ENCODE results near the gene C7.

The C7 gene

GRCh38 chr5:40928886-40929448 lies 19.7 kb downstream of the C7 start:
- no peak for DNase-seq

DNA sequence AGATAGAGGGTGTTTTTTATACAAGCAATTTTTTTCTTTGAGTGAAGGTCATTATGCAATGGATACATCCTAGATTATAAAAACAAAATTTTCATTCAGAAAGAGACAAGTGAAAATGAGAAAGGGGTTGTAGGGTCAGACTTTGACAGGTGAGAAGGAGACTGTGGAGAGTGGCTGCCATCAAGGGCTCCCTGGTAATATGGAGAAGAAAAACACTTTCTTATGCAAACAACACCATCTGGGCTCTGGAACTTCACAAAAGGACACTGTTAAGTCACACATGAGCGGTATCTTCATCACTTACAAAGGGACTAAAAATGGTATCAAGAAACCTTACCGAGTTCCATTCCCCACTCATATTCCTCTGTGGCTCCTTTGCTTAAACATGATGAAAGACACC lies 23.5 kb downstream of the C7 start:
- no peak for DNase-seq

DNA sequence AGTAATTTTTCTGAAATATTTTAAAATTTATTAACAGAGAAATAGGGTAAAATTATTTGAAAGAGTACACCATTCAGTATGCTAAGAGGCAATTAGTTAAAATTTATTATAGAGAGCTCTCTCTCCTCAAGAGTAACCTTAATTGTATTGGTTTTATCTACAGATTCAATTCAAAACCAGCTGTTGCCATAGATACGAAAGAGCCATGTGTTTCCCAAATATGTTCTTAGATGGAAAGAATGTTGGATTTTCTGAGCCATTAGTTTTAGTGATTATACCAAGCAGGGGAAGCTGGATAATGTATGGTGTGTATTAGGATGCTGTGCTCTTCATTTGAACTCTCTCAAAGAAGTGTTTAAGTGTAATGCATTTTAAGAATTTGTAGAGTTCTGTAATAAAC lies 27.8 kb downstream of the C7 start:
- no peak for DNase-seq

DNA sequence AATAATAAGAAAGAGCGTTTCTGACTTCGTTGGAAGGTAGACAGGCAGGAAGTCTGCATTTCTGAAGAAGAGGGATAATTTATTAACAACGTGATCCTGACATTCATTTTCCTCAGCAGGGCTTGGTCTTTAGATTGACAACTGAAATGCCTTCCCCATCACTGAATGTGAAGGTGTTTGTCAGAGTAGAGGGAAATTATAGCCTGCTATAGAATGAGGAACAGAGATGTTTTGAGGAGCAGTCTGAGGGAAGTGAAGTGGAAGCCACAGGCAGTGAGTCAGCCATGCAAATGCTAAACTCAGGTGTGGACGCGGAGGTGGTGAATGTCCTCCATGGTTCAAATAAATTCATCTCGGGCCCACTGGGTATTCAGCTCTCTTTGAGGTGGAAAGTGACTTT lies 30.5 kb downstream of the C7 start:
- no peak for DNase-seq

- DNase-seq: no peak
These were observed 35.8 kb downstream of the C7 start for GRCh38 chr5:40945111-40945510.

GRCh38 chr5:40955313-40955712 lies 46.0 kb downstream of the C7 start:
- DNase-seq: no peak

DNA sequence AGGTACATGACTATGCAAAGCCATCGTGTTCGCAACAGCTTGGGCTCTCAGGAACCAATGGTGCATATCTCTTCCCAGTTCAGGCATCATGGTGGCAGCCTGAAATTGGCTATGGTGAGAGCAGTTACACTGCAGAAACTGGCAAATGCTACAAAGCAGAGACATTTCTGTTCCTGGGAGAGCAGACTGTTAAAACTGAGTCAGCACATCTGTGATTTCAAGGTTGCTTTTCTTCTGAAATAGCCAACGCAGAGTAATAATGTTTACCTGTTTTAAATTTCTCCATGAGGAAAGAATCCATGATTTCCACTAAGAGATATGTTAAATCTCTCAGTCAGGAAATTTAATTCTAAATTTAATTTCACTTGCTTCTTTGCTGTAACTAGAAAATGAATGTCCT lies 47.8 kb downstream of the C7 start:
- no peak for DNase-seq

- DNase-seq: no peak
These were observed 49.5 kb downstream of the C7 start for GRCh38 chr5:40958811-40959210.

- peak; percentile 38 for DNase-seq
These were observed 50.7 kb downstream of the C7 start for GRCh38 chr5:40960037-40960436.

DNA sequence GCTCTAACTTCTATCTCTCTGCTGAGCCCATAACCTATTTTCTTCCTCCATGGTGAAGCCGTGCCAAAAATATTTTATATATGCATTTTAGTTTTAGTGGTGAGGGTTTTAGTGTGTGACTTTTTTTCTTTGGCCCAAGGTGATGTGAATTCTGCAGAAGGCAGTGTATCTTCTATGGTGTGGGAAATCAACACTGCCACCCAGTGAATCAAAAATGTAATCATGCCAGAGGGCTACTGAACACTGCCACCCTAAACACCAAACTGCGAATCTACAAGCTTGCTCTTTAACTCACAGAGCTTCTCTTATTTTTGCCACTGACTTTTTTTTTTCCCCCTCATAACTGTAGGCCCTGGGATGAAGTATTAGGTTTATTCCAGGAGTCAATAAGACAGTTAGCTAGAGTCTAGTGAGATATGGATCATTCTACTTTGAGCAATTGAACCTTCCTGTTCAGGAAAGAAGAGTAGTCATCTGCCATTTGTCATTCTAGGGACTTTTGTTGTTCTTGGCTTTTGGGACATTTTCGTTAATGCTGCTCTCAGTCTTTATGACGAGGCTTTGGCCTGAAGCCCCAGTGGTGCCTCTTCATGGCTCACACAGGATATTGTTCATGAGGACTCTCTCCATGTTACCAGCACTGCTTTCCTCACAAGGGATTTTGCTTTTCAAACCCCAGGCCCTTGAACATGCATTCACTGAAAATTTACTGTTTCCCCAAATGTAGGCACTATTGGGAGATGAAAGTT lies 53.1 kb downstream of the C7 start:
- DNase-seq: no peak

DNA sequence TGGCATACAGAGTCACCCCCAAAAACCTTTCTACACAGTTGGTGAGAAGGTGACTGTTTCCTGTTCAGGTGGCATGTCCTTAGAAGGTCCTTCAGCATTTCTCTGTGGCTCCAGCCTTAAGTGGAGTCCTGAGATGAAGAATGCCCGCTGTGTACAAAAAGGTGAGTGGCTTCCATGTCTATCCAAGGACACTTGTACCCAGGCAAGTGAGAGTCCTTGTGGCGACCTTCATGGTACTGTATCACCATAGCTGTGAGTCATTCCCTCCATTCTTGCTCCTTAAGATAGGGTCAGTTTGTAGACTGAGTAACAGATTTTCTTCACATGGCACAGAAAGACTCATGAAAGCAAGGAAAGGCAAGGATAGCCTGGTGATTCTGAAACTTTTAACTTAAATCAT lies 63.1 kb downstream of the C7 start:
- no peak for DNase-seq

DNA sequence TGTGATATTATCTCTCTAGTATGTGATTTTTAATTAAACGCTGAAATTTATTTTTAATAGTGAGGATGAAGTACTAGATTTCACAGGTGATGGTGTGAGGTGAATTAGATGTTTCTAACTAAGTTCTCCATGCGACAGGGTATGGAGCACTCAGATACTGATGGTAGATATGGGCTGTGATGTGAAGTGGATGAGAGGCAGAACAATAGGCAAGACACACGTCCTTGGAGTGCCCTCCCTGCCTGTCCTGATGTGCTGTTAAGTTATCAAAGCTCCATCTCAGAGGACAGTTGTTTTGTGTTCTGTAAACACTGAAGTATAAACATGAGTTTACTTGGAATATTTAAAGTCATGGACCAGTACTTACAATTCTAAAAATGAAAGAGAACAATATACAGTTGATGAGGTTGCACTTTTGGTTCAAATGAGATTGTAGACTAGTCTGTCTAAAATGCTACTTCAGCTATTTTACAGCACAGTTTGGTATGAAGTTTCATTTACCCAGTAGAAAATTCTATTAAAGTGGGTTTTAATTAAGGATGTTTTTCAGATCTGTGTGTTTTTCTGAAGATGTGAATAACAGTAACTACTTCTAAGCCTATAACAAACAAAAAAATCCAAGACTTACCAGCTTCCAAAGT lies 64.2 kb downstream of the C7 start:
- DNase-seq: no peak

- DNase-seq: no peak
These were observed 66.7 kb downstream of the C7 start for GRCh38 chr5:40976041-40976440.

DNA sequence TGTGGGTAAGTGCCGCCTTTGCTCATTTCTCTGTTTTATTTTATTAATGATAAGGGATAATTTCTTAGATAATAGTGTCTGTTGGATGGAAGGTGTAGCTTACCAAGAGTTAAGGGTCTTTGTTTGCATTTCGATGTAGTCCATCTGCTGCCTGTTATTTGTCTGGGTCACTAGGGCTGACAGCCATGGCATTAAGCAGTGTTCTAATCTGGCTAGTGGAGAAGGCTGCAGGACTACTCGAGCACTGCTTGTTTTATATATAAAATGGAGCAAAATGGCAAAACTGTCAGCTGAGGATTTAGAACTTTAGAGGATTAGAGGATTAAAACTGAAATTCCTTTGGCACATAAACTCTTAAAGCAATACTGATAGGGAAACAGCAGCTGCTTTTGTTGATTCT lies 67.5 kb downstream of the C7 start:
- no peak for DNase-seq

GRCh38 chr5:40981420-40981819 lies 72.1 kb downstream of the C7 start:
- DNase-seq: no peak

- peak; percentile 39 for DNase-seq
These were observed 74.5 kb downstream of the C7 start for GRCh38 chr5:40983781-40984180.

DNA sequence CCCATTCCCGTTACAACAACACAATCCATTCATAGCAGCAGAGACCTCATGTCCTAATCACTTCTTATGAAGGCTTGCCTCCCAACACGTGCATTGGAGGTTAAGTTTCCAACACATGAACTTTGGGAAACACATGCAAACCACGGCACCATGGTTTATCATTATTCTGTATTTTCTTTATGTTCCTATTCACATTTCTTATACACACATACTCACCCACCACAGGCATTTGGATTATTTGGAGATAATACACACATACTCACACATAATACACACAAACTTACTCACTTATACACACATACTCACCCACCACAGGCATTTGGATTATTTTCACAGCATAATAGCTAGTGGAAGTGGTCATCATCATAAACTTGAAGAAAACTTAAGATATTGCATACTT lies 75.6 kb downstream of the C7 start:
- peak; percentile 78 for DNase-seq

DNA sequence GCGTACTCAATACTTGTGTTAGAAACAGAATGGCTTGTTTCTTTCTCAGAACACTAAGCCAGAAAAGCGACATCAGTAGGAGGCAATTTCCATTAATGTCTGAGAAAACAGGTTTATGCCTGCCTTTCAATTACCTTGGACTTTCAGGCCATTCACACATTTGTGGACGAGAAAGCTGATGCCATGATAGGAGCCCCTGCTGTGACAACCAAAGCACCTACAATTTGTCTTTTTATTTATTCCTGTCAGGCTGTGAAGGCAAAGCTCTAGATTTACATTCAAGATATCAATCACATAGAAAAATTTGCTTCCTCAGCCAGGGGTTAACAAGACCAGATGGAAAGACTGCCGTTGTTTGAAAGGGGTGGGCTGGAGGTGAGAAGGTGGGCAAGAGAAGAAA lies 76.2 kb downstream of the C7 start:
- no peak for DNase-seq

- DNase-seq: no peak
These were observed 77.4 kb downstream of the C7 start for GRCh38 chr5:40986666-40987065.

- DNase-seq: no peak
These were observed 78.1 kb downstream of the C7 start for GRCh38 chr5:40987349-40987748.

DNA sequence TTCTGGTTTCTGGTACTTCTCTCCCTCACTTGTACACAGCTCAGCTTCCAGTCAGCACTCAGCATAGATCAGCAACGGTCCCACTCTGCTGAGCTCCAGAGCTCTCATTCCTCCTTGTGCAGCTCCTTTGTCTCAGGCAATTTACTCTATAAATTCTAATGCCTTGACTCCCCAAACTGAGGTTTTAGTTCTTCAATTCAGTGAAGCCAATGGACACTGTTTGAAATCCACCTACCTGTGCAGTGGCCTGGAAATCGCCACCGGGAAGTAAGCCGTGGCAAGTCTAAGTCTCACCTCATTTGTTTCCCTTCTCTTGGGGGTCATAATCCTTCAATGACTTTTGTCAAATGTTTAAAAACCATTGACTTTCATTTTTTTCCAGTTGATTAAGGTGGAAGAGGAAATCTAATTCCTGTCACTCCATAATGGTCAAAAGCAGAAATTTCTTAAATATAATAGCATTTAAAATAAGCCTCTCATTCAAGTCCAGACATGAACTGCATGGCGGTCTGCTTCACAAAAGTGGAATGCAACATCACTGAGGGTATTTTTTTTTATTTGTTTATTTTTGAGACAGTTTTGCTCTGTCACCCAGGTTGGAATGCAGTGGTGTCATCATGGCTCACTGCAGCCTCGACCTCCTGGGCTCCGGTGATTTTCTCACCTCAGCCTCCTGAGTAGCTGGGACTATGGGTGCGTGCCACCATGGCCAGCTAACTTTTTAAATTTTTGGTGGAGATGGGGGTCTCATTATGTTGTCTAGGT lies 79.6 kb downstream of the C7 start:
- DNase-seq: peak; percentile 47

GRCh38 chr5:40991168-40991980 lies 82.1 kb downstream of the C7 start:
- peak; percentile 60 for DNase-seq

GRCh38 chr5:40991981-40992559 lies 82.8 kb downstream of the C7 start:
- no peak for DNase-seq

Measured in EL (cell line).